K562 (cell line): ENCODE data around the gene IGSF21. TPM values are rescaled to one million over a fixed set of nuclear protein-coding genes. Genes with fewer than 3 reads are reported as not detected.

Experiments used
- ATAC-seq: fragments of 200-7000 bp; cut with Tn5 transposase; 3 replicates; pipeline ENCODE4 v1.9.1; 2020; ENCODE audit warnings: moderate library complexity
- BruUV-seq: library from RNA; stranded (reverse); fragments of 400-500 nt; replicated peaks from 2 replicates; lab custom pipeline; 2021; lab: Mats Ljungman, UMichigan
- CTCF ChIA-PET: fragments of 300-600 bp; formaldehyde crosslinking; extraction: SDS; loops from one replicate; lab custom pipeline; 2021; ENCODE audit warnings: low intra/inter-chr PET ratio; lab: Yijun Ruan, JAX
- POLR2A ChIA-PET: fragments of 300-600, 350-650 bp; sonication (Branson Sonifier 250); formaldehyde crosslinking; extraction: SDS; loops from one replicate; lab custom pipeline; 2021; ENCODE audit warnings: antibody characterized with exemption, inconsistent platforms; lab: Yijun Ruan, JAX
- DNase-seq, 4 experiments: peaks; one replicate each; pipeline versions ENCODE4 v3.0.0 to v3.0.0-alpha.2; 2011 to 2018; ENCODE audit warnings: low spot score in 3 of 4, mixed read lengths in 3 of 4; ENCODE audit errors: extremely low read depth in 1 of 4
- FAIRE-seq: peaks from 2 replicates; lab custom pipeline; 2011; peaks lifted over from hg19 to GRCh38; lab: Jason Lieb, UNC
- H2AFZ ChIP-seq: 2 replicates; pipeline ENCODE4 v1.6.0; 2011; ENCODE audit warnings: low read depth, low read length, control low read depth, inconsistent platforms
- H3K27ac ChIP-seq: fragments of 200-600 bp; 3 replicates; pipeline ENCODE4 v1.8.0; 2011; ENCODE audit warnings: low read depth, mild to moderate bottlenecking, control low read depth, inconsistent platforms, low read length, moderate library complexity, mixed read lengths; ENCODE audit errors: extremely low read depth
- H3K27me3 ChIP-seq, 2 experiments: fragments of 300-600 bp in 1 of 2; 2 replicates in 1 of 2; 3 replicates in 1 of 2; pipeline versions ENCODE4 v1.6.0 to v1.8.0; 2011; ENCODE audit warnings: inconsistent platforms in 2 of 2, low read length in 2 of 2, mild to moderate bottlenecking in 1 of 2, mixed read lengths in 1 of 2, moderate library complexity in 1 of 2; ENCODE audit not compliant: control insufficient read depth in 2 of 2, insufficient read depth in 2 of 2
- H3K36me3 ChIP-seq: fragments of 300-600 bp; 3 replicates; pipeline ENCODE4 v1.8.0; 2011; ENCODE audit warnings: mild to moderate bottlenecking, low read length, inconsistent platforms; ENCODE audit not compliant: control insufficient read depth, insufficient read depth
- H3K4me1 ChIP-seq, 2 experiments: fragments of 200-600 bp in 1 of 2; replicated peaks in 1 of 2; 2 replicates in 1 of 2; 3 replicates in 1 of 2; pipeline versions ENCODE4 v1.5.1 to v1.8.0; 2011; ENCODE audit warnings: inconsistent platforms in 2 of 2, low read length in 2 of 2, mild to moderate bottlenecking in 1 of 2, mixed read lengths in 1 of 2, moderate library complexity in 1 of 2; ENCODE audit not compliant: control insufficient read depth in 2 of 2, insufficient read depth in 2 of 2
- H3K4me2 ChIP-seq: 2 replicates; pipeline ENCODE4 v1.6.1; 2011; ENCODE audit warnings: low read length, control low read depth, inconsistent platforms, mixed read lengths; ENCODE audit not compliant: insufficient read depth
- H3K4me3 ChIP-seq: fragments of 200-600 bp; sonication (generic), shearing (Covaris generic); 2 replicates; pipeline ENCODE4 v1.5.1; 2016; ENCODE audit warnings: control low read depth, inconsistent platforms
- H3K79me2 ChIP-seq: fragments of 200-600 bp; 3 replicates; pipeline ENCODE4 v1.8.0; 2011; ENCODE audit warnings: low read length, inconsistent platforms; ENCODE audit not compliant: control insufficient read depth, insufficient read depth
- H3K9ac ChIP-seq, 2 experiments: 2 replicates each; pipeline versions ENCODE4 v1.6.0 to v1.6.1; 2011; ENCODE audit warnings: low read depth in 2 of 2, low read length in 2 of 2, control low read depth in 1 of 2, inconsistent platforms in 1 of 2, mild to moderate bottlenecking in 1 of 2, mixed read lengths in 1 of 2; ENCODE audit not compliant: insufficient read depth in 1 of 2
- H3K9me1 ChIP-seq: one replicate; pipeline ENCODE4 v1.6.0; 2011; ENCODE audit warnings: inconsistent platforms, mild to moderate bottlenecking, low read length, moderate library complexity; ENCODE audit not compliant: control insufficient read depth, insufficient read depth
- H3K9me3 ChIP-seq: replicated peaks from 2 replicates; pipeline ENCODE4 v1.5.1; 2011; ENCODE audit warnings: low read depth, low read length, inconsistent platforms; ENCODE audit not compliant: control insufficient read depth, insufficient read depth
- H4K20me1 ChIP-seq: replicated peaks from 2 replicates; pipeline ENCODE4 v1.6.1; 2011; ENCODE audit warnings: low read length, inconsistent platforms, mixed read lengths; ENCODE audit not compliant: control insufficient read depth, insufficient read depth
- CBX5 ChIP-seq: IDR thresholded peaks from 2 replicates; pipeline ENCODE4 v1.6.1; 2014; ENCODE audit warnings: low read depth, borderline replicate concordance
- E2F3 ChIP-seq: fragments of 250-450 bp; sonication (Bioruptor Pico); IDR thresholded peaks from 2 replicates; pipeline ENCODE4 v1.4.0; 2020; ENCODE audit warnings: mild to moderate bottlenecking
- FIP1L1 ChIP-seq: fragments of 200-400 bp; formaldehyde crosslinking; IDR thresholded peaks from 2 replicates; pipeline ENCODE4 v1.6.1; 2018; ENCODE audit warnings: mild to moderate bottlenecking, low read depth, low read length; ENCODE audit not compliant: poor library complexity, severe bottlenecking
- FOS ChIP-seq: IDR thresholded peaks from 3 replicates; pipeline ENCODE4 v1.6.1; 2011; ENCODE audit not compliant: insufficient read length; ENCODE audit errors: extremely low read depth
- NFIX ChIP-seq: fragments of 250-450 bp; sonication (Bioruptor Pico); IDR thresholded peaks from 2 replicates; pipeline ENCODE4 v1.4.0; 2020; ENCODE audit warnings: low read depth, mild to moderate bottlenecking, moderate library complexity
- PPARD ChIP-seq: fragments of 250-450 bp; sonication (Bioruptor Pico); IDR thresholded peaks from 2 replicates; pipeline ENCODE4 v1.8.0; 2022; ENCODE audit warnings: inconsistent platforms, mild to moderate bottlenecking, moderate library complexity
- SNRNP70 ChIP-seq: fragments of 200-400 bp; formaldehyde crosslinking; optimal IDR thresholded peaks from 2 replicates; pipeline ENCODE3; 2017; ENCODE audit warnings: low read depth, low read length
- SP2 ChIP-seq: IDR thresholded peaks from 2 replicates; pipeline ENCODE4 v1.6.1; 2011; ENCODE audit warnings: mild to moderate bottlenecking, low read depth, low read length, moderate library complexity; ENCODE audit not compliant: poor library complexity, severe bottlenecking; ENCODE audit errors: extremely low read depth
- TRIM24 ChIP-seq, 2 experiments: fragments of 450-650 bp; IDR thresholded peaks; 2 replicates each; pipeline ENCODE4 v1.6.1; 2016
- TRIM28 ChIP-seq: fragments of 450-650 bp; IDR thresholded peaks from 2 replicates; pipeline ENCODE4 v1.6.1; 2017
- TSC22D4 ChIP-seq: fragments of 450-650 bp; IDR thresholded peaks from 2 replicates; pipeline ENCODE4 v1.6.1; 2016; ENCODE audit warnings: missing genetic modification characterization, missing biosample characterization, control low read depth
- YBX1 ChIP-seq: fragments of 450-650 bp; IDR thresholded peaks from 2 replicates; pipeline ENCODE4 v1.7.1; 2016; ENCODE audit warnings: mild to moderate bottlenecking
- ZEB2 ChIP-seq: fragments of 450-650 bp; IDR thresholded peaks from 2 replicates; pipeline ENCODE4 v1.6.1; 2016
- ZNF445 ChIP-seq: fragments of 250-450 bp; sonication (Bioruptor Pico); IDR thresholded peaks from 2 replicates; pipeline ENCODE4 v1.4.0; 2020; ENCODE audit warnings: low read depth, mild to moderate bottlenecking, moderate library complexity
- ZNF561 ChIP-seq: fragments of 450-650 bp; formaldehyde crosslinking; conservative IDR thresholded peaks from 2 replicates; pipeline ENCODE4 v1.4.0; 2020; ENCODE audit warnings: mild to moderate bottlenecking, moderate library complexity
- ZNF584 ChIP-seq: fragments of 200-800 bp; sonication (Bioruptor generic); IDR thresholded peaks from 2 replicates; pipeline ENCODE4 v1.6.1; 2016; ENCODE audit warnings: low read depth, mild to moderate bottlenecking, missing genetic modification characterization, missing compliant biosample characterization
- ZNF695 ChIP-seq: fragments of 450-650 bp; formaldehyde crosslinking; IDR thresholded peaks from 2 replicates; pipeline ENCODE4 v1.4.0; 2020; ENCODE audit warnings: mild to moderate bottlenecking, moderate library complexity
- ZNF766 ChIP-seq: fragments of 200-800 bp; sonication (Bioruptor generic); conservative IDR thresholded peaks from 2 replicates; pipeline ENCODE4 v1.6.1; 2016; ENCODE audit warnings: missing genetic modification characterization, missing compliant biosample characterization
- ZNF780A ChIP-seq: fragments of 250-450 bp; sonication (Bioruptor Pico); IDR thresholded peaks from 2 replicates; pipeline ENCODE4 v1.5.0; 2021; ENCODE audit warnings: mild to moderate bottlenecking
- WGBS: fragments of 100-300 bp; shearing (Covaris generic); methylation state at CpG from one replicate; pipeline ENCODE4 v1.1.6; 2016; ENCODE audit warnings: low coverage, mixed read lengths; ENCODE audit not compliant: insufficient coverage; ENCODE audit errors: missing lambda C conversion rate; 5-methylcytosine and 5-hydroxymethylcytosine counted together
- in situ Hi-C: fragments of 300-500 bp; cut with MboI; formaldehyde crosslinking; loops from 4 replicates; pipeline ENCODE4 v1.15.0; 2018; ENCODE audit warnings: inconsistent platforms, mixed read lengths
- intact Hi-C: fragments of 100-400 bp; cut with micrococcal nuclease; formaldehyde crosslinking; loops from 2 replicates; pipeline ENCODE4 v1.14.2; 2022
- polyA plus RNA-seq, 8 experiments: library from polyadenylated mRNA; depleted of rRNA in 4 of 8; stranded (reverse) in 5 of 8; unstranded in 3 of 8; fragments of >200 nt; fragmentation: Nextera tagmentation in 2 of 8; fragmentation: Illumina TruSeq in 1 of 8; extraction: Ambion mirVana in 2 of 8; extraction: Trizol in 1 of 8; gene quantifications; 2 replicates each; pipeline versions ENCODE4 v1.2.1 to v1.2.3, GENCODE V29; 2011 to 2014; ENCODE audit warnings: inconsistent platforms in 1 of 8, missing spikeins in 1 of 8
- total RNA-seq, 7 experiments: library from RNA; depleted of rRNA in 6 of 7; stranded (reverse); fragments of >200 nt in 6 of 7; fragmentation: Illumina TruSeq in 2 of 7; extraction: Trizol in 2 of 7; gene quantifications; 2 replicates each; pipeline versions ENCODE4 v1.2.1 to v1.2.3, GENCODE V29; 2011 to 2021; ENCODE audit warnings: low replicate concordance in 1 of 7
- TF ChIP-seq, protein P1 (sequence below): fragments of 250-450 bp; sonication (Bioruptor Pico); IDR thresholded peaks from 2 replicates; pipeline ENCODE4 v1.5.0; 2022; ENCODE audit warnings: mild to moderate bottlenecking
- TF ChIP-seq, protein P2 (sequence below), 2 experiments: fragments of 250-450 bp in 1 of 2; fragments of 450-650 bp in 1 of 2; sonication (Bioruptor Pico) in 1 of 2; IDR thresholded peaks; 2 replicates each; pipeline versions ENCODE4 v1.6.1 to v1.8.0; 2016 to 2021; ENCODE audit warnings: mild to moderate bottlenecking in 2 of 2, moderate library complexity in 2 of 2, missing compliant biosample characterization in 1 of 2, missing genetic modification characterization in 1 of 2

The IGSF21 gene
- total and polyA plus RNA-seq, 9 of the 15 experiments (the other 6 are each of a cell fraction or from before 2014, with no cell fraction given), result not detected

DNA sequence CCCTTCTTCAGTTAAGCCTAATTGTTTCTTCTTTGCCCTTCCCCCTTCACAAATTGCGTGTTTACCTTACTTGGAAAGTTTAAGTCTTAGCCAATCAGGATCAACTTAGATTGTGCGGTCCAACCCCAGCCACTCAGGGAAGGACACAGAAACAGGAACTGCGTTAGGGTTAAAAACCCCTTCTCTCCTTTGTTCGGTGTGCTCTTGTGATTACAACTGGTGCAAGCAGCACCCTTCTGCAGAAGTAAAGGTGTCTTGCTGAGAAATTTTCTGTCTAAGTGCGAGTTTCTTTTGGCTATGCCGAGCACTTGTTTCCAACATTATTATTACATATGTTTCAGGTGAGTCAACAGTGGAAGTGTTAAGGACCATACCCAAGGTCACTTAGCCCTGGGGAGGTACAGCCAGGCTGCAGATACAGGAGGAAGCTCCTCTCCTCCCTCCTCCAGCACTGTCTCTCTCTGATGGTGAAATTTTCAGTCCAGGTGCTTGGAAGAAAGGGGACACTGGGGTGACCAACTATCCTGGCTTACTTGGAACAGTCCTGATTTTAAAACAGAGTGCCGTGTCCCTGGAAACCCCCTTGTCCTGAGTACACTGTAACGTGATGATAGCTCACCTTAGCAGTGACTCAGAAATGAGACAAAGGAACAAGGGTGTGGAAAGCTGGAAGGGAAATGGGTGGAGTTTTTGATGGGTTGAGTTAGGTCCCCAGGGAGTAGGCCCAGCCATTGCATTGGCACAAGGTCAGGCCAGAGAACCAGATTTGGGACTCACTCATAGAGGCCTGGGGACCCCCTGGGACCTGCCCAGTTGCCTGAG lies 304.4 kb downstream of the IGSF21 start:
- 33% methylated on average over 8 of the region's 8 CpGs for whole genome bisulfite sequencing
- Histone ChIP-seq H3K9ac (no peak overlapping the region), H3K9me3 (peaks cover 19% of the 10 kb centered on the region), H3K27ac (peak overlapping the region; percentile 44), H4K20me1 (no peaks in the 10 kb centered on the region), H3K79me2 (no peaks in the 10 kb centered on the region), H3K4me3 (no peak overlapping the region), H3K36me3 (no peaks in the 10 kb centered on the region), H3K27me3 (peaks cover 0 to 9% of the 10 kb centered on the region in 2 experiments; a peak in 1 of 5 replicates), H2AFZ (no peak overlapping the region), H3K4me1 (peaks cover 12 to 54% of the 10 kb centered on the region in 2 experiments; a peak in 4 of 5 replicates), H3K4me2 (peak overlapping the region; percentile 48), H3K9me1 (no peaks in the 10 kb centered on the region)
- no peak for FAIRE-seq
- DNase-seq, result no peak
- in situ Hi-C loops (no loop called here), intact Hi-C loops (no loop called here)
- ChIA-PET CTCF (no interaction called here), POLR2A (interaction anchor here (0.6 to 0.7 kb wide), 2 partner anchors 13 to 63 kb away, joined by 3 read pairs; no protein-coding TSS in a partner anchor)
- no TSS peak for BruUV-seq
- no peak for ATAC-seq
- TF ChIP-seq CBX5, result peak; percentile 66; the same call in 1 of the 2 replicates
- TF ChIP-seq ZNF445 (CRISPR knock-in tag), result peak; percentile 17; the same call in 1 of the 2 replicates
- no peak for TF ChIP-seq FIP1L1
- TF ChIP-seq, protein P1, sequence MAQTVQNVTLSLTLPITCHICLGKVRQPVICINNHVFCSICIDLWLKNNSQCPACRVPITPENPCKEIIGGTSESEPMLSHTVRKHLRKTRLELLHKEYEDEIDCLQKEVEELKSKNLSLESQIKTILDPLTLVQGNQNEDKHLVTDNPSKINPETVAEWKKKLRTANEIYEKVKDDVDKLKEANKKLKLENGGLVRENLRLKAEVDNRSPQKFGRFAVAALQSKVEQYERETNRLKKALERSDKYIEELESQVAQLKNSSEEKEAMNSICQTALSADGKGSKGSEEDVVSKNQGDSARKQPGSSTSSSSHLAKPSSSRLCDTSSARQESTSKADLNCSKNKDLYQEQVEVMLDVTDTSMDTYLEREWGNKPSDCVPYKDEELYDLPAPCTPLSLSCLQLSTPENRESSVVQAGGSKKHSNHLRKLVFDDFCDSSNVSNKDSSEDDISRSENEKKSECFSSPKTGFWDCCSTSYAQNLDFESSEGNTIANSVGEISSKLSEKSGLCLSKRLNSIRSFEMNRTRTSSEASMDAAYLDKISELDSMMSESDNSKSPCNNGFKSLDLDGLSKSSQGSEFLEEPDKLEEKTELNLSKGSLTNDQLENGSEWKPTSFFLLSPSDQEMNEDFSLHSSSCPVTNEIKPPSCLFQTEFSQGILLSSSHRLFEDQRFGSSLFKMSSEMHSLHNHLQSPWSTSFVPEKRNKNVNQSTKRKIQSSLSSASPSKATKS, result no peak
- no peak for TF ChIP-seq TSC22D4 (tag)
- peak; percentile 97 for TF ChIP-seq ZNF561 (CRISPR knock-in tag)
- TF ChIP-seq ZNF766 (CRISPR knock-in tag), result 0 out of 2 replicates have a peak, but pooled peaks have one; percentile 0
- no peak for TF ChIP-seq E2F3 (CRISPR knock-in tag)
- no peak for TF ChIP-seq ZNF780A (CRISPR knock-in tag)
- no peak for TF ChIP-seq NFIX (CRISPR knock-in tag)
- peak; percentile 31; the same call in 1 of the 2 replicates for TF ChIP-seq ZEB2
- TF ChIP-seq TRIM28, result peak; percentile 90
- no peak for TF ChIP-seq YBX1
- no peak for TF ChIP-seq ZNF695 (CRISPR knock-in tag)
- TF ChIP-seq, protein P2, sequence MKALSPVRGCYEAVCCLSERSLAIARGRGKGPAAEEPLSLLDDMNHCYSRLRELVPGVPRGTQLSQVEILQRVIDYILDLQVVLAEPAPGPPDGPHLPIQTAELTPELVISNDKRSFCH (CRISPR knock-in tag; IDR thresholded peaks at IDR 0.05), result no peak
- TF ChIP-seq, protein P2 (tag; IDR thresholded peaks at IDR 0.05), result no peak
- TF ChIP-seq SP2, result no peak
- no peak for TF ChIP-seq SNRNP70
- TF ChIP-seq ZNF584 (CRISPR knock-in tag), result no peak
- no peak for TF ChIP-seq FOS
- TF ChIP-seq TRIM24 (IDR thresholded peaks at IDR 0.05), result peak; percentile 17 to 74; a peak in 3 of 4 replicates
- no peak for TF ChIP-seq PPARD (CRISPR knock-in tag)
